Measurements from ENCODE around the gene SLC25A45. TPM values are rescaled to one million over a fixed set of nuclear protein-coding genes. Genes with fewer than 3 reads are reported as not detected.

SLC25A45 gene
- total and polyA plus RNA-seq, 2 donors (not counting 1 experiment from before 2014, with no cell fraction given): 16.4 to 80.6 TPM

DNA sequence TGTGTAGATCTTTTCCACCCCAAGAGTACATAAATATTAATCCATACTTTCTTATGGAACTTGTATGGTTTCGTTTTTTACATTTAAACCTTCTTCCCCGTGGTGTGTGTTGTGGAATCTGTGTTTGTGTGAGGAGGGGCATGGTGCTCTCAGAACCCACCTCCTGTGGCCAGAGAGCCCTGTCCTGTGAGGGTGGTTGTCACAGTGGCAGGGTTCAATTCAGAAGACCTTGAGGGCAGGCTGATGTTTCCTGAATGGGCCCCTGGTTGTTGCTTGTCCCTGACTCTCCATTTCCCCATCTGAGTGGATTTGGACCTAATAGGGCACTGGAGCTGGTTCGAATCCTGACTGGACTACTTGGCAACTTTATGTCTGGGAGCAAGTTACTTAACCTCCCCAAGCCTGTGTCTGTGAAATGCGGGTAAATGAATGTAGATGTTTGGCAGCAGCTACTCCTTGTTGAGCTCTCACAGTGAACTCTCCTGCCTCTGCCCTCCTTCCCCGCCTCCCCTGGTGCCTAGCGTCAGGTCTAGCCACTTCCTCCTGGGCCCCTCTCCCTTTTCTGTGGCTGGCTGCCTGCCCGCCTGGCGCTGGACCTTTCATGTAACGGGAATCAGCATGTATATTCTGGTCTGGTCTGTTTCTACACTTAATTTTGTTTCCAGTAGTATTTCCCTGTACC lies 47.4 kb upstream of the SLC25A45 start:
- peak; percentile 58 for DNase-seq
- Histone ChIP-seq H3K4me3 (ENCODE audit: control extremely low read depth in 1 of 5, extremely low read depth in 1 of 5, insufficient read depth in 1 of 5, low read depth in 2 of 5, low read length in 4 of 5) (peak overlapping the region; percentile 5 to 55 (median 32)), H3K4me2 (replicated peaks; ENCODE audit: low read depth, low read length, poor library complexity, severe bottlenecking) (peak overlapping the region; percentile 94), H3K36me3 (replicated peaks in 1 of 2; ENCODE audit: control extremely low read depth in 1 of 2, control insufficient read depth in 1 of 2, extremely low read depth in 1 of 2, insufficient read depth in 2 of 2, low read length in 1 of 2) (peaks cover 0 to 15% of the 10 kb centered on the region in 2 experiments), H3K27me3 (replicated peaks in 1 of 4; ENCODE audit: control extremely low read depth in 1 of 4, control insufficient read depth in 3 of 4, insufficient read depth in 4 of 4, low read length in 3 of 4) (no peaks in the 10 kb centered on the region), H2AFZ (ENCODE audit: insufficient read depth, low read depth, low read length, poor library complexity, severe bottlenecking) (peak overlapping the region; percentile 33), H3K79me2 (ENCODE audit: control insufficient read depth, insufficient read depth, low read length) (peaks cover 73% of the 10 kb centered on the region), H3K4me1 (ENCODE audit: control insufficient read depth in 2 of 2, insufficient read depth in 2 of 2, low read length in 2 of 2) (peaks cover 71 to 77% of the 10 kb centered on the region in 2 donors), H3K9ac (ENCODE audit: low read length) (peak overlapping the region; percentile 56), H3K9me3 (ENCODE audit: control extremely low read depth in 1 of 3, control insufficient read depth in 2 of 3, insufficient read depth in 1 of 3, low read length in 2 of 3) (no peaks in the 10 kb centered on the region), H4K20me1 (ENCODE audit: control insufficient read depth, insufficient read depth, low read length, poor library complexity, severe bottlenecking) (no peaks in the 10 kb centered on the region), H3K27ac (ENCODE audit: low read length in 2 of 2) (peak overlapping the region; percentile 87 to 97)
- no peaks in the 10 kb centered on the region for H3K9me3 Mint-ChIP-seq (ENCODE audit: insufficient read depth)
- ChIA-PET POLR2A (interaction anchor here (0.9 to 7.5 kb wide), 8 partner anchors 8 to 77 kb away, joined by 3 to 69 read pairs (median 7); partner anchors contain the start of gene MALAT1), CTCF (interaction anchor here (0.7 to 1.6 kb wide), 3 partner anchors 11 to 68 kb away, joined by 3 to 10 read pairs (median 6); no protein-coding TSS in a partner anchor)
- H3K4me1 Mint-ChIP-seq: peaks cover 84% of the 10 kb centered on the region
- peak overlapping the region; percentile 82 for H3K4me3 Mint-ChIP-seq
- WGBS (ENCODE audit: insufficient coverage): 0% methylated on average over 1 of the region's 9 CpGs
- intact Hi-C loops (cut with micrococcal nuclease): no loop called here
- H3K27ac Mint-ChIP-seq: peak overlapping the region; percentile 92
- TF ChIP-seq, protein P1, sequence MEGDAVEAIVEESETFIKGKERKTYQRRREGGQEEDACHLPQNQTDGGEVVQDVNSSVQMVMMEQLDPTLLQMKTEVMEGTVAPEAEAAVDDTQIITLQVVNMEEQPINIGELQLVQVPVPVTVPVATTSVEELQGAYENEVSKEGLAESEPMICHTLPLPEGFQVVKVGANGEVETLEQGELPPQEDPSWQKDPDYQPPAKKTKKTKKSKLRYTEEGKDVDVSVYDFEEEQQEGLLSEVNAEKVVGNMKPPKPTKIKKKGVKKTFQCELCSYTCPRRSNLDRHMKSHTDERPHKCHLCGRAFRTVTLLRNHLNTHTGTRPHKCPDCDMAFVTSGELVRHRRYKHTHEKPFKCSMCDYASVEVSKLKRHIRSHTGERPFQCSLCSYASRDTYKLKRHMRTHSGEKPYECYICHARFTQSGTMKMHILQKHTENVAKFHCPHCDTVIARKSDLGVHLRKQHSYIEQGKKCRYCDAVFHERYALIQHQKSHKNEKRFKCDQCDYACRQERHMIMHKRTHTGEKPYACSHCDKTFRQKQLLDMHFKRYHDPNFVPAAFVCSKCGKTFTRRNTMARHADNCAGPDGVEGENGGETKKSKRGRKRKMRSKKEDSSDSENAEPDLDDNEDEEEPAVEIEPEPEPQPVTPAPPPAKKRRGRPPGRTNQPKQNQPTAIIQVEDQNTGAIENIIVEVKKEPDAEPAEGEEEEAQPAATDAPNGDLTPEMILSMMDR (IDR thresholded peaks at IDR 0.05): no peak
- TF ChIP-seq EZH2 (IDR thresholded peaks at IDR 0.05; ENCODE audit: borderline replicate concordance, insufficient read depth, low read depth, low read length, poor library complexity, severe bottlenecking): no peak
- no peak for ATAC-seq (ENCODE audit: low read depth)
- H3K27me3 Mint-ChIP-seq: no peaks in the 10 kb centered on the region

Measured in B cell (primary cell).